Frontal cortex (tissue), 4 donors: Measurements from ENCODE around the gene HNRNPH2. TPM values are rescaled to one million over a fixed set of nuclear protein-coding genes. Genes with fewer than 3 reads are reported as not detected.

Experiments used
- DNase-seq, 2 donors: peaks; one replicate each; pipeline ENCODE4 v3.0.0; 2012; ENCODE audit warnings: low spot score in 2 of 2
- FAIRE-seq: peaks from 2 replicates; lab custom pipeline; 2012; peaks lifted over from hg19 to GRCh38; lab: Jason Lieb, UNC
- total RNA-seq: library from RNA; depleted of rRNA; stranded (reverse); fragments of >200 nt; gene quantifications from one replicate; pipeline ENCODE4 v1.2.3, GENCODE V29; 2014
- donor health status: control.
- donor health status: control.
- donor health status: control.

Gene HNRNPH2
- total RNA-seq, 1 donor from 2014 or later, result 110 TPM

DNA sequence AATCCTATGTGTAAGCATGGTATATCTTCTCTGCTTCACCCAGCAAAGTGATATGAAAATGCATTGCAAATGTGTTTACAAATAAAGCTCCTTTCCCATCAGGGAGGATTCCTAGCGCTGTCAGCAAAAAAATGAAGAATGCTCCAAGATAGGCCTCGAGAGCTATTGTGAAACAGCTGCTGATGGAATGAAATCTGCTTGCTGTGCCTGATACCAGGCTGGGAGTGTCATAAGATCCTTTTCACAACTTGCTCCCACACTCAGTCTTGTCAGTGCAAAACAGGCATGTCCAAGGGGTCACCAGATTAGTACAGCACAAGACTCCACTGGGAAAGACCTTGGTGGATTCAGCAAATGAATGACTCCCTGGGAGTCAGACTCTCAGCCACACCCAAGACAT, 34.1 kb downstream of the HNRNPH2 start:
- FAIRE-seq, result no peak
- no peak for DNase-seq

DNA sequence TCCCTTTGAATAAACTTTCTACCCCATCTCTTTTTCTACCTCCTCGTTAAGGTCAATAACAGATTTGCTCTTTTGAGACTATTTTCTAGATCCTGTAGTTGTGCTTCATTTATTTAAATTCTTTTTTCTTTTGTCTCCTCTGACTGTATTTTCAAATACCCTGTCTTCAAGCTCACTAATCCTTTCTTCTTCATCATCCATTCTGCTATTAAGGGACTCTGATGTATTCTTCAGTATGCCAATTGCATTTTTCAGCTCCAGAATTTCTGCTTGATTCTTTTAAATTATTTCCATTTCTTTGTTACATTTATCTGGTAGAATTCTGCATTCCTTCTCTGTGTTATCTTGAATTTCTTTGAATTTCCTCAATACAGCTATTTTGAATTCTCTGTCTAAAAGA, 41.3 kb downstream of the HNRNPH2 start:
- FAIRE-seq, result no peak
- DNase-seq, result no peak

GRCh38 chrX:101450085-101450484, 42.1 kb downstream of the HNRNPH2 start:
- FAIRE-seq (no peak), DNase-seq (no peak)

DNA sequence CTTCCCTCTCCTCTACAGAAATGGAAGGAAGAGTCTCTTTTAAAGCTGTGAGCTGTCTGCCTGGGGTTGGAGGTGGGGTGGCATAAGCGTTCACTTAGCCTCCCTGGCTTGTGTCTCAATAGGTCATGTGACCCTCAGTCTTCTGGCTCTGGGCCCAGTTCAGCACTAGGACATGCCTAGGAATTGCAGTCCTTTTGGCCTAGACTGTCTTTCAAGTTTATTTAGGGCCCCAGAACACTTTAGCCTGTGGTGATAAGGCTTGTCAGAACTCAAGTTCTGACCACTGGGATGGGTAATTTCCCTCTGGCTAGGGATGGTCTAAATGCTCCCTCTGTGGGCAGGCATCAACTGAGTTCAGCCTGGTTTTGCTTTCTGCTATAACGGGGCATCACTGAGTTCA, 42.9 kb downstream of the HNRNPH2 start:
- DNase-seq (no peak), FAIRE-seq (no peak)

GRCh38 chrX:101452056-101452455, 44.0 kb downstream of the HNRNPH2 start:
- DNase-seq (no peak), FAIRE-seq (no peak)

GRCh38 chrX:101460669-101461068, 52.6 kb downstream of the HNRNPH2 start:
- FAIRE-seq, result no peak
- DNase-seq, result no peak

- no peak for DNase-seq
- FAIRE-seq, result no peak
Measured at GRCh38 chrX:101462892-101463291, 54.9 kb downstream of the HNRNPH2 start.

Other genes with a start within 250 kb of the HNRNPH2 start
- gene DRP2, start 188.4 kb upstream of the HNRNPH2 start, total RNA-seq, result 5.3 TPM
- 0.41 TPM for gene TAF7L, start 116.9 kb upstream of the HNRNPH2 start, total RNA-seq
- 4.9 TPM for gene TIMM8A, start 59.5 kb upstream of the HNRNPH2 start, total RNA-seq
- 0.41 TPM for gene BTK, start 22.0 kb upstream of the HNRNPH2 start, total RNA-seq
- gene RPL36A, start 17.2 kb upstream of the HNRNPH2 start, total RNA-seq, result 301 TPM
- gene GLA, start 297 bp upstream of the HNRNPH2 start, total RNA-seq, result 15.5 TPM
- 9.4 TPM for gene ARMCX4, start 77.2 kb downstream of the HNRNPH2 start, total RNA-seq
- gene ARMCX1, start 142.3 kb downstream of the HNRNPH2 start, total RNA-seq, result 120 TPM
- gene ARMCX6, start 209.8 kb downstream of the HNRNPH2 start, total RNA-seq, result 24.1 TPM
- gene ARMCX3, start 214.9 kb downstream of the HNRNPH2 start, total RNA-seq, result 66.4 TPM